Hepatocyte (in vitro differentiated cells): ENCODE results near the gene LUZP2.

ENCODE experiments used
- EZH2 ChIP-seq: fragments of 200-600 bp; sonication (generic); IDR thresholded peaks from 2 replicates; pipeline ENCODE4 v1.6.1; 2016; ENCODE audit warnings: antibody characterized with exemption, mild to moderate bottlenecking, borderline replicate concordance
- TF ChIP-seq, protein P1 (sequence below): fragments of 200-600 bp; sonication (generic); IDR thresholded peaks from 2 replicates; pipeline ENCODE4 v1.5.1; 2016; ENCODE audit warnings: antibody characterized with exemption, mild to moderate bottlenecking; ENCODE audit not compliant: poor library complexity

DNA sequence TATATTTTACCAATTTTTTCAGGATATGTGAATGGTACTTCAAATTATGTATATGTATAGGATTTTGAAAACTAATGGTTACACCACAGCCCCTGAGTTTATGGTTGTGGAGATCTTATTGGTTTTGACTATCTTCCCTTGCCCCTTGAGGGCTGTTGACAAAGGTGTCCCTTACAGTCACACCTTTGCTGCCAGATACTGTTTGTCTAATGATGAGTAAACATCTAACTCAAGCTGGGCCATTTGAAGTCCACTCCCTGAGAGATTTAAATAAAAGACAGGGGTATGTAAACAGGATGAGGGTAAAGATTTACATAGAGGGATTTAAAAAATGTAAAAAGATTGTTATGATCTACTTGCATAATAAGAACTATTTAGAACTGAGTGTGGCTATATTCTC, 38.9 kb upstream of the LUZP2 start:
- no peak for TF ChIP-seq EZH2
- TF ChIP-seq, protein P1, sequence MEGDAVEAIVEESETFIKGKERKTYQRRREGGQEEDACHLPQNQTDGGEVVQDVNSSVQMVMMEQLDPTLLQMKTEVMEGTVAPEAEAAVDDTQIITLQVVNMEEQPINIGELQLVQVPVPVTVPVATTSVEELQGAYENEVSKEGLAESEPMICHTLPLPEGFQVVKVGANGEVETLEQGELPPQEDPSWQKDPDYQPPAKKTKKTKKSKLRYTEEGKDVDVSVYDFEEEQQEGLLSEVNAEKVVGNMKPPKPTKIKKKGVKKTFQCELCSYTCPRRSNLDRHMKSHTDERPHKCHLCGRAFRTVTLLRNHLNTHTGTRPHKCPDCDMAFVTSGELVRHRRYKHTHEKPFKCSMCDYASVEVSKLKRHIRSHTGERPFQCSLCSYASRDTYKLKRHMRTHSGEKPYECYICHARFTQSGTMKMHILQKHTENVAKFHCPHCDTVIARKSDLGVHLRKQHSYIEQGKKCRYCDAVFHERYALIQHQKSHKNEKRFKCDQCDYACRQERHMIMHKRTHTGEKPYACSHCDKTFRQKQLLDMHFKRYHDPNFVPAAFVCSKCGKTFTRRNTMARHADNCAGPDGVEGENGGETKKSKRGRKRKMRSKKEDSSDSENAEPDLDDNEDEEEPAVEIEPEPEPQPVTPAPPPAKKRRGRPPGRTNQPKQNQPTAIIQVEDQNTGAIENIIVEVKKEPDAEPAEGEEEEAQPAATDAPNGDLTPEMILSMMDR, result no peak
